ENCODE data around the gene RABGAP1L. TPM values are rescaled to one million over a fixed set of nuclear protein-coding genes. Genes with fewer than 3 reads are reported as not detected.

Gene RABGAP1L
- total RNA-seq, 4 donors from 2014 or later = 39.9 to 77.4 (median 48.7) TPM

- TF ChIP-seq CTCF (IDR thresholded peaks at IDR 0.05; ENCODE audit: low read depth) = no peak
Observed at GRCh38 chr1:174447866-174448530, 288.7 kb downstream of the RABGAP1L start, which contains the start of gene GPR52. TSS of gene GPR52 (plus strand) at chr1:174447964. CDS start at chr1:174448112, 148 bp downstream.

DNA sequence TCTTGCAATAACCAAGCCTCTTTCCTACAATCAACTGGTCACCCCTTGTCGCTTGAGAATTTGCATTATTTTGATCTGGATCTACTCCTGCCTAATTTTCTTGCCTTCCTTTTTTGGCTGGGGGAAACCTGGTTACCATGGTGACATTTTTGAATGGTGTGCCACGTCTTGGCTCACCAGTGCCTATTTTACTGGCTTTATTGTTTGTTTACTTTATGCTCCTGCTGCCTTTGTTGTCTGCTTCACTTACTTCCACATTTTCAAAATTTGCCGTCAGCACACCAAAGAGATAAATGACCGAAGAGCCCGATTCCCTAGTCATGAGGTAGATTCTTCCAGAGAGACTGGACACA, 289.2 kb downstream of the RABGAP1L start:
- TF ChIP-seq CTCF (IDR thresholded peaks at IDR 0.05; ENCODE audit: low read depth) = no peak

DNA sequence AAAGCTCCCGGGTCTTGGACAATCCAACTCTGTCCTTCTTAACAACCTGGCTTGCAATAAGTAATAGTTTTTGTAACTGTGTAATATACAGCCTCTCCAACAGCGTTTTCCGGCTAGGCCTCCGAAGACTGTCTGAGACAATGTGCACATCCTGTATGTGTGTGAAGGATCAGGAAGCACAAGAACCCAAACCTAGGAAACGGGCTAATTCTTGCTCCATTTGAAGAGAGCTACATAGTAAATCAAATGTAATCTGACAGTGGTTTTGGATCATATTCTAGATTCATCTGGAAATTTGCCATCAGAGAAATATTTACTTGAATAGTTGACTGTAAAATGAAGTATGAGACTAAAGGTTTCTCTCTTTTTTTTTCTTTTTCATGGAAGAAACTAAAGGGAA, 289.7 kb downstream of the RABGAP1L start:
- TF ChIP-seq CTCF (IDR thresholded peaks at IDR 0.05; ENCODE audit: low read depth) = no peak

GRCh38 chr1:174451408-174451807, 292.1 kb downstream of the RABGAP1L start:
- no peak for TF ChIP-seq CTCF (IDR thresholded peaks at IDR 0.05; ENCODE audit: low read depth)

- no peak for TF ChIP-seq CTCF (IDR thresholded peaks at IDR 0.05; ENCODE audit: low read depth)
Observed at GRCh38 chr1:174465855-174466254, 306.5 kb downstream of the RABGAP1L start.

DNA sequence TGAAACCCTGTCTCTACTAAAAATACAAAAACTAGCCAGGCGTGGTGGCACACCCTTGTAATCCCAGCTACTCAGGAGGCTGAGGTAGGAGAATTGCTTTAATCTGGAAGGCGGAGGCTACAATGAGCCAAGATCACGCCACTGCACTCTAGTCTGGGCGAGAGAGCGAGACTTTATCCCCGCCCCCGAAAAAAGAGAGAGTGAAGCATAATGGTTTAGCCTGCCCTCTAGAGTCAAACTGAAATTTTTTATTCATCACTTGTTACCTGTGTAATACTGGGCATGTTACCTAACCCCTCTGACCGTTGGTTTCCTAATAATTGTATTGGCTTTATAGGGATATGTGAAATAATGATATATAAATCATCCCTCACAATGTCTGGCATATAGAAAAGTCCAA, 307.3 kb downstream of the RABGAP1L start:
- no peak for TF ChIP-seq CTCF (IDR thresholded peaks at IDR 0.05; ENCODE audit: low read depth)

- TF ChIP-seq CTCF (IDR thresholded peaks at IDR 0.05; ENCODE audit: low read depth) = no peak
Observed at GRCh38 chr1:174469052-174469451, 309.7 kb downstream of the RABGAP1L start.

Measured in subcutaneous adipose tissue (tissue), 4 donors.